ENCODE measurements around the gene GPI. TPM values are rescaled to one million over a fixed set of nuclear protein-coding genes. Genes with fewer than 3 reads are reported as not detected.
A peak's percentile ranks its signal among the peaks of the same experiment; 100 is the strongest.

Gene GPI
- polyA plus RNA-seq, 1 donor (not counting 4 experiments of a cell fraction or from before 2014, with no cell fraction given), result 123 TPM

GRCh38 chr19:34345947-34346351, 19.0 kb upstream of the GPI start:
- H3K4me3 ChIP-seq (ENCODE audit: control insufficient read depth in 2 of 3, extremely low read depth in 1 of 3, insufficient read depth in 2 of 3, low read depth in 1 of 3, low read length in 3 of 3), result no peak overlapping the region
- H3K36me3 ChIP-seq (ENCODE audit: control insufficient read depth in 2 of 2, extremely low read depth in 1 of 2, insufficient read depth in 2 of 2, low read length in 2 of 2), result peaks cover 14 to 17% of the 10 kb centered on the region in 2 experiments
- H3K4me2 ChIP-seq (ENCODE audit: control insufficient read depth, extremely low read depth, insufficient read depth, low read depth, low read length), result no peak overlapping the region
- H4K20me1 ChIP-seq (ENCODE audit: control insufficient read depth, extremely low read depth, insufficient read depth, low read length), result no peaks in the 10 kb centered on the region
- H3K9me1 ChIP-seq (ENCODE audit: control insufficient read depth, extremely low read depth, insufficient read depth, low read length), result no peaks in the 10 kb centered on the region
- H3K9ac ChIP-seq (ENCODE audit: control insufficient read depth, extremely low read depth, insufficient read depth, low read length), result no peak overlapping the region
- TF ChIP-seq EZH2 (IDR thresholded peaks at IDR 0.05; ENCODE audit: low read length), result no peak
- TF ChIP-seq, protein P1, sequence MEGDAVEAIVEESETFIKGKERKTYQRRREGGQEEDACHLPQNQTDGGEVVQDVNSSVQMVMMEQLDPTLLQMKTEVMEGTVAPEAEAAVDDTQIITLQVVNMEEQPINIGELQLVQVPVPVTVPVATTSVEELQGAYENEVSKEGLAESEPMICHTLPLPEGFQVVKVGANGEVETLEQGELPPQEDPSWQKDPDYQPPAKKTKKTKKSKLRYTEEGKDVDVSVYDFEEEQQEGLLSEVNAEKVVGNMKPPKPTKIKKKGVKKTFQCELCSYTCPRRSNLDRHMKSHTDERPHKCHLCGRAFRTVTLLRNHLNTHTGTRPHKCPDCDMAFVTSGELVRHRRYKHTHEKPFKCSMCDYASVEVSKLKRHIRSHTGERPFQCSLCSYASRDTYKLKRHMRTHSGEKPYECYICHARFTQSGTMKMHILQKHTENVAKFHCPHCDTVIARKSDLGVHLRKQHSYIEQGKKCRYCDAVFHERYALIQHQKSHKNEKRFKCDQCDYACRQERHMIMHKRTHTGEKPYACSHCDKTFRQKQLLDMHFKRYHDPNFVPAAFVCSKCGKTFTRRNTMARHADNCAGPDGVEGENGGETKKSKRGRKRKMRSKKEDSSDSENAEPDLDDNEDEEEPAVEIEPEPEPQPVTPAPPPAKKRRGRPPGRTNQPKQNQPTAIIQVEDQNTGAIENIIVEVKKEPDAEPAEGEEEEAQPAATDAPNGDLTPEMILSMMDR (optimal IDR thresholded peaks at IDR 0.05 in 1 of 3, IDR thresholded peaks at IDR 0.05 in 1 of 3, conservative IDR thresholded peaks at IDR 0.05 in 1 of 3; ENCODE audit: extremely low read depth in 1 of 3, insufficient read depth in 2 of 3, low read length in 3 of 3), result peak; percentile 85 to 96 (median 95)
- H3K27me3 ChIP-seq (ENCODE audit: control insufficient read depth, extremely low read depth, insufficient read depth, low read length), result no peaks in the 10 kb centered on the region
- DNase-seq (ENCODE audit: low read depth, low spot score) (peak; percentile 75), FAIRE-seq (peak; percentile 62)
- dilution Hi-C loops (cut with MboI; ENCODE audit: extremely low pct_ligation_motif_present, low sequenced_read_pairs), result no loop called here
- H2AFZ ChIP-seq (ENCODE audit: control insufficient read depth, low read length), result no peak overlapping the region
- H3K27ac ChIP-seq (ENCODE audit: control insufficient read depth, insufficient read depth, low read length), result no peak overlapping the region
- H3K79me2 ChIP-seq (ENCODE audit: control insufficient read depth, insufficient read depth, low read length), result no peaks in the 10 kb centered on the region
- no peaks in the 10 kb centered on the region for H3K4me1 ChIP-seq (ENCODE audit: control insufficient read depth, extremely low read depth, insufficient read depth, low read length)
- H3K9me3 ChIP-seq (ENCODE audit: control insufficient read depth, low read depth, low read length), result no peaks in the 10 kb centered on the region

- Histone ChIP-seq H3K4me2 (ENCODE audit: control insufficient read depth, extremely low read depth, insufficient read depth, low read depth, low read length) (no peak overlapping the region), H3K27ac (ENCODE audit: control insufficient read depth, insufficient read depth, low read length) (no peak overlapping the region), H3K9me1 (ENCODE audit: control insufficient read depth, extremely low read depth, insufficient read depth, low read length) (no peaks in the 10 kb centered on the region), H3K9me3 (ENCODE audit: control insufficient read depth, low read depth, low read length) (no peaks in the 10 kb centered on the region), H3K9ac (ENCODE audit: control insufficient read depth, extremely low read depth, insufficient read depth, low read length) (no peak overlapping the region), H3K36me3 (ENCODE audit: control insufficient read depth in 2 of 2, extremely low read depth in 1 of 2, insufficient read depth in 2 of 2, low read length in 2 of 2) (peaks cover 7 to 12% of the 10 kb centered on the region in 2 experiments), H3K27me3 (ENCODE audit: control insufficient read depth, extremely low read depth, insufficient read depth, low read length) (no peaks in the 10 kb centered on the region), H2AFZ (ENCODE audit: control insufficient read depth, low read length) (no peak overlapping the region), H4K20me1 (ENCODE audit: control insufficient read depth, extremely low read depth, insufficient read depth, low read length) (no peaks in the 10 kb centered on the region), H3K4me1 (ENCODE audit: control insufficient read depth, extremely low read depth, insufficient read depth, low read length) (no peaks in the 10 kb centered on the region), H3K79me2 (ENCODE audit: control insufficient read depth, insufficient read depth, low read length) (no peaks in the 10 kb centered on the region), H3K4me3 (ENCODE audit: control insufficient read depth in 2 of 3, extremely low read depth in 1 of 3, insufficient read depth in 2 of 3, low read depth in 1 of 3, low read length in 3 of 3) (no peak overlapping the region)
- dilution Hi-C loops (cut with MboI; ENCODE audit: extremely low pct_ligation_motif_present, low sequenced_read_pairs), result no loop called here
- no peak for DNase-seq (ENCODE audit: low read depth, low spot score)
- no peak for TF ChIP-seq EZH2 (IDR thresholded peaks at IDR 0.05; ENCODE audit: low read length)
- TF ChIP-seq, protein P1 (optimal IDR thresholded peaks at IDR 0.05 in 1 of 3, IDR thresholded peaks at IDR 0.05 in 1 of 3, conservative IDR thresholded peaks at IDR 0.05 in 1 of 3; ENCODE audit: extremely low read depth in 1 of 3, insufficient read depth in 2 of 3, low read length in 3 of 3), result no peak
- no peak for FAIRE-seq
Observed at GRCh38 chr19:34347561-34348165, 17.3 kb upstream of the GPI start.
